DMS79 (cell line): Measurements from ENCODE around the gene MAPK8.

Experiments
- DNase-seq: peaks from one replicate; lab custom pipeline; 2025; lab: John Stamatoyannopoulos, UW

MAPK8 gene

GRCh38 chr10:48477141-48477540 lies 170.7 kb downstream of the MAPK8 start:
- DNase-seq: no peak

- no peak for DNase-seq
These were observed 171.1 kb downstream of the MAPK8 start for GRCh38 chr10:48477616-48478015.

- no peak for DNase-seq
These were observed 172.0 kb downstream of the MAPK8 start for GRCh38 chr10:48478469-48478868.

GRCh38 chr10:48478980-48479811 lies 172.7 kb downstream of the MAPK8 start:
- DNase-seq: no peak

GRCh38 chr10:48480397-48481374 lies 174.2 kb downstream of the MAPK8 start:
- DNase-seq: no peak

GRCh38 chr10:48481385-48481784 lies 174.9 kb downstream of the MAPK8 start:
- no peak for DNase-seq

- no peak for DNase-seq
These were observed 175.7 kb downstream of the MAPK8 start for GRCh38 chr10:48482207-48482606.

- no peak for DNase-seq
These were observed 178.4 kb downstream of the MAPK8 start for GRCh38 chr10:48484911-48485310.

- DNase-seq: no peak
These were observed 179.2 kb downstream of the MAPK8 start for GRCh38 chr10:48485711-48486110.

- DNase-seq: no peak
These were observed 180.8 kb downstream of the MAPK8 start for GRCh38 chr10:48487244-48487643.
